ENCODE data around the gene NFATC2.

The NFATC2 gene

DNA sequence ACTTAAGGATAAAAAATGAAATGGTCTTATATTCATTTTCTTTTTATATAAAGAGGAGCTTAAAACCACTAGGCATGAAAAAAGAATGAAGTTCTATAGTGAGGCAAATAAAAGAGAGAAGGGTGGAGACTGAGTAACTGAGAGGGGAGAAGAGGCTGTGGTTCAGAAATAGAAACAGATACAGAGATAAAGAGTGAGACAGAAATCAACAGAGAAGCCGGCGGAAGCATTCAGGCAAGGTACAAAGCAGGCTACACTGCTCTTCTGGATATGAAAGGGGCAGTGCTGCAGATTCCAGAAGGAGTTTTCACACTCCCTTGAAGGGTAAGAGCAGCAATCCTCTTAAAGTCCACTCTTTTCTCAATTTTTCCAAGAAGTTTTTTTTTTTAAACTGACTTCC is 29.9 kb downstream of the NFATC2 start:
- no peak for DNase-seq

DNA sequence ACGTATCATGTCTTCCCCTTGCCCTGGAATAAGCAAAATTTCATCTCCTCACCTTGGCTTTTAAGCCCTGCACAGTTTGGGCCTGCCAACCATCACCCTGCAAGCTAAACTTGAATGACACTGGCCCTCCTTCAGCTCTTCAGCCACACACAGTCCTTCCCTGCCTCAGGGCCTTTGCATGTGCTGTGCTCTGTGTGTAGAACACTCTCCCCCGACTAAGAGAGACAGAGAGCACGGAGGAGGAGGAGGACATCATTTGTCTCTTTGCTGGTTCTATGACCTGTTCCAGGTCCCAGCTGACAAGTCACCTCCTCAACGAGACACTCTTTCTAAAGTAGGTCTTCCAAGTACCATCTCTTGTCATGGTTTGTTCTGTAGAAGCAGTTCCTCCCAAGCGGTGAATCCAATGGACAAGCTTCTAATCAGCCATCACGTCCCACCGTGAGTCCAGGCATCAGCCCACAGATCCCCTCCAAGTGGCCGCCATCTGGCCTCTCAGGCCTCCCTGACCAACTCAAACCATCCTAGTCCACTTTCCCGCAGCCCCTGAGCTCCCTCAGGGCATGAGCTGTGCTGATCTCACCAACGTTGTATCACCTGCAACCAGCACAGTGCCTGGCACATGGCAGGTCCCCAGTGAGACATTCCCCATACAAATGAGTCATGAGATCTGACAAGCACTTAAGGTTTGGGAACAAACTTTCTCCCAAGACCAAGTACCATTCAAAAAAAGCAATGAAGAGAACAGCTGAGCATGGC is 30.5 kb downstream of the NFATC2 start:
- no peak for DNase-seq

DNA sequence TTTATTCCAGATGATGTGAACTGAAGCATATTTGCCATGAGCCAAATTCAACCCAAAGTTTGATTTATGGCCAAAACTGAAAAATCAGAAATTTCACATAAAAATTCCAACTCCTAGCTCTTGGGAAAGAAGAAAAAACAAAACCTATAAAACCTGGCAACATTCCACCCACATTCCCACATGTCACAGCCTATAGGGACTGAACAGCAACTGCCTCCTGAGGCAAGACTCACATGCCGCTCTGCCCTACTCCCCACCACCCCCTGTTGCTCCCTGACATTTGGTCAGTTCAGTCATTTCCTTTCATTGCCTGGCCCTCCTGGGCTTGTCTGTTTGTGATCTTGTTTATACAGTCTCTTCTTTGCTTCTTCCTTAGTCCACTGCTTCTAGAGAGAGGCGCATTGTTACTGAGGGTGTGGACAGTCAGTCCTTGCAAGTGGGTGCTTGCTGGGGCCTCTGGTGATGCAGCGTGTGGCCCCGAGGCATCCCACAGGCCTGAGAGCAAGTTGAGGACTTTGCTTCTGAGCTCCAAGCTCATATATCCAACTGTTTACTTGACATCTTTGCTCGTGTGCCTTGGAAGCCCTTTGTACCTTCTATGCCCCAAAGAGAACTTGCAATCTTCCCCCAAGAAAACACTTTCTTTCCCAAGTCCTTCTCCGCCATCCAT is 31.4 kb downstream of the NFATC2 start:
- no peak for DNase-seq

DNA sequence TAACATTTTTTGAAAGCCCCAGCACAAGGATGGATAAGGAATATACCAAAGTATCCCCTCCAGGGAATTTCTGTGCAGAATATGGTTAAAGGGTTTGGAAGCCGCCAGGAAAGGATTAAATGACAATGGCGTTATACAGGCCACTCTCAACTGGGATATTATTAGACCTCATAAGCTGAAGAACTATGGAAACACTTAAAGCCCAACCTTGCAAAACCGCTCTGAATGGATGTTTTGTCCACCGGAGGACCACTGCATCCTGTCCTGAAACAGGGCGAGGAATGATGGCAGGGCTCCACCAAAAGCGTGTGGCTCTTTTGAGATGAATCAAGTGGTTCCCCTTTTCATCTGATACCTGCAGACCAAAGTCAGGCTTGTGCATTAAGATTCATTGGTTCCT is 32.4 kb downstream of the NFATC2 start:
- DNase-seq, result no peak

DNA sequence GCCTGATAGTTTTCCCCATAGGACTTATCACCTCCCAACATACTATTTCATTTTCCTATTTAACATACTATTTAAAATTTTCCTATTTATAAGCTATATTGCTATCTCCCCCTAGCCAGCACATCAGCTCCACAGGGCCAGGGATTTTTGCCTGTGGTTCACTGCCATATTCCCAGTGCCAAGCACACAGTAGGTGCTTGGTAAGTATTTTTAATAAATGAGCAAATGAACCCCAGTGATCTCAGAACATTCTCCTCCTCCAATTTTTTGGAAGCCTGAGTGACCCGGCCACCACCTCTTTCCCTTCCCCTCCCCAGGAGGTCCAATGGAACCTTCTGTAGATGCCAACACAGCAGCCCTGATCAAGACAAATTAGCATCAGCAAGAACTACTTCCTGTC is 33.3 kb downstream of the NFATC2 start:
- no peak for DNase-seq

DNA sequence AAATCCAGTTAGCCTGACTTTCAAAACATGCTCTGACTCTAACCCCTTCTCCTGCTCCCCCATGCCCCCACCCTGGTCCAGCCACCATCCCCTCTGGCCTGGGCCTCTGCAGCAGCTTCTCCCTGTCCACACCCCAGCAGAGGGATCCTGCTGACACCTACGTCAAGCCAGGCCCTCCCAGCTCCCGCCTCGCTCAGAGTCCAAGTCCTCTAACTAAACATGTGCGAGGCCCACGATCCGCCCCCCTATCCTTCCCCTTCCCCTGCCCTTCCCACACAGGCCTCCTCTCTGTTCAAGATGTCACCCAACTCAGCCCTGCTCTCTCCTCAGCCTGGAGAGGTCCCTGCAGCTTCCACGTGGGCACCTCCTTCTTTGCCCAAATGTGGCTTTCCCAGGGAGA is 33.7 kb downstream of the NFATC2 start:
- no peak for DNase-seq

DNA sequence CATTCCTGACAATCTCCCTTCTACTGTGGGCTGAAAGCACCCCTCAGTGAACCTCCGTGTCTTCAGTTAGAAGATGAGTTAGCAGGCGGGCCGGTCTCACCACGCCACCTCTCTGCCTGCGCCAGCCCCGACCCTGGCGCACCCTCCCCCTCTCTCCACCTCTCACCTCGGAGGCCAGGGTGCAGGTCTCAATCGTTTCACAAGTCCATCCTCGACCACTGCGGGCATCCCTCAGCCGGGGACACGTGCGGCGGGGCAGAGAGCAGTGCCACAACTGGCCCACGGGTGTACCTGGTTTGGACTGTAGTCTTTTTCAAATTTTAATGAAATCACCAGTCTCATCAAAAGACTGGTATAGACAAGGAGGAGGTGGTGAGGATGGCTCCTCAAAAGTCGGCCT is 34.4 kb downstream of the NFATC2 start:
- no peak for DNase-seq

DNA sequence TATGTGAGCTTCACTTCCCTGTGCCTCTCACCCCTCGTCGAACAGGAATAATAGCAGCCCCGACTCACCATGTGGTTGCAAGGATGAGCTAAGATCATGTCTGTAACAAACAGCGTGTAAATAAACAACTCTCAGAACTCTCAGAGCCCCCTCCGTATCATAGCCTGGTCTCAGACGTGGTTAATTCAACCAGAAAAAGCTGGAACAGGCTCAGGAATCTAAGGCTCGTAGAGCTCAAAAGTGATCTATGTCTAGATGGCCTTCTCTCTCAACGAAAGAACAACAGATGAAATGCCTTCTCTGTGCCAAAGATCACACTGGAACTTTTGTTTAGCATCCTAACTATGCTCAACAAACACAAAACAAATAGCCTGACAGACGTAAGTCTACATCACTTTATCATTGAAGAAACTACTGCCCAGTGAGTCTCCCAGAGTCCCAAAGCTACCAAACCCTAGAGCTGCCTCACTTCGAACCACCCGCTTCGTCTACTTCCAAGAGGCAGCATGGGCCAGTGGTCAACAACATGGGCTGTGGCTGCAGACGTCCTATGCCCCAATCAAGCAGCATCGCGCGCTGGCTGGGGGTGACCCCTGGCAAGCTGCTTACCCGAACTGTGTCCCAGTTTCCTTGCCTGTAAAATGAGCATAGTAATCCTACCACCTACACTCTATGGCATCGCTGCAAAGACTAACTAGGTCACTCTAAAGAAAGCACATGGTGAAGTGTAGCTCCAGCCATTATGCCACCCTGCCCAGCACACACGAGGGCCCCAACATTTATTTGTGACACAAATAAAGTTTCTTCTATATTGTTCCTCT is 35.1 kb downstream of the NFATC2 start:
- no peak for DNase-seq

DNA sequence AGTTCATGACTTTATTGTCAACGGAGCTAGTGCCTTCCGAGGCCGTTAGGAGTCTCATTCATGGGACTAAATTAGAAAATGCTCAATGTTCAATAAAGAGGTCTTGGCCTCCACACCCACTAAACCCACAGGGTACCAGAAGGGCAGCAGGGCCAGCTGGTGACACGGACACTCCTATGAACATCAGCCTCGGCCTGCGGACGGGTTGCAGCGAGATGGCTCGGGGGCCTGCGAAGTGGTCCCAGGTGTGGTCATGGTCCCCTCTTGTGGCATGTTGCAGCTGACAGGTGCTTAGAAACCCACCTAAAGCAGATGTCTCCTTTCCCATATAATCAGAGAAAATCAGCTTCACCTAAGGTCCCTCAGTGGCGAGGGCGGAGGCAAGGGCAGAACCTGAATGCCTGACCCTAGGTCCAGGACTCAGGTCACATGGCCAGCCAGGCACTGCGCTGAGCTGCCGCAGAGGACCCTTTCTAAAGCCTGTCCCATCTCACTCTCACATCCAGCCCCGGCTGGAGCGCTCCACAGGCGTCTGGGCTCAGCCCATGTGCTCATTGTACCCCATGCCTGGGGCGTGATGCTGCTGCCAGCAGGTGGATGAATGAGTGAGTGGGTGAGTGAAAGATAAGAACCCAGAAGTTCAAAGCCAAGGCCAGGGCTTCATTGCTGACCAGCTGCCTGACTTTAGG is 35.8 kb downstream of the NFATC2 start:
- no peak for DNase-seq

DNA sequence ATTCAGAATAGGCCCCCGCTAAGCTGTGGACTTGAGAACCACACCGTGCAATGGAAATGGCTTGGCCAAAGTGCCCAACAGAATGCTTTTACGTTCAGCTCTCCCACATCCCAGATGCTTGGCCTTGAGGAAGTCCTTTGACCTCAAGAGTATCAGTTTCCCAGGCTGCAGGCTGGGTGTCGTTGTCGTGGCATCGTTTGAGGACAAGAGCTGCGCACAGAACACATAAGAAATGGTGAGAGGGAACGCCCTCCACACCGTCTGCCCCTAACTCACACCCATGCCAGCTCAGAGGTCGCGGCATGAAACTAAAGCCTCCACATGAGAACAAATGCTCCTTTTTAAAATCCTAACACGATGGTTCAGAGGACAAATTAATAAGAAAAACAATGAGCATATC is 37.0 kb downstream of the NFATC2 start:
- DNase-seq, result no peak

DNA sequence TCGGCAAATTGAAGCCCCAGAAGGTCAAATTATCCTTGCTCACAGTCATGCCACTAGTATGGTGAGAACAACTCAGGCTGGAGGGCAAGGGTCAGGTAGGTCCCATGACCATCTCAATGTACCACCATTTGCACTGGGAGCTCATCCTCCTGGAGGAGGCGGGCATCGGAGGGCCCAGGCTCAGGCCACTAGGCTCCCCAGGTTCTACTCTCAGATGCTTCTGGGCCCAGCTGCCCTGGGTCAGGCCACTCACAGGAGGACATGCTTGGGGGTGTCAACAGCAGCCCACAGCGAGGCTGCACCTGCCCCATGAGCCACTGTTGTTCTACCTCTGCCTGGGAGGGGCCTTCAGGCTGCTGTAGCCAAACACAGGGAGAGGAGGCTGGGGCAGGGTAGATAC is 39.1 kb downstream of the NFATC2 start:
- DNase-seq, result no peak

DNA sequence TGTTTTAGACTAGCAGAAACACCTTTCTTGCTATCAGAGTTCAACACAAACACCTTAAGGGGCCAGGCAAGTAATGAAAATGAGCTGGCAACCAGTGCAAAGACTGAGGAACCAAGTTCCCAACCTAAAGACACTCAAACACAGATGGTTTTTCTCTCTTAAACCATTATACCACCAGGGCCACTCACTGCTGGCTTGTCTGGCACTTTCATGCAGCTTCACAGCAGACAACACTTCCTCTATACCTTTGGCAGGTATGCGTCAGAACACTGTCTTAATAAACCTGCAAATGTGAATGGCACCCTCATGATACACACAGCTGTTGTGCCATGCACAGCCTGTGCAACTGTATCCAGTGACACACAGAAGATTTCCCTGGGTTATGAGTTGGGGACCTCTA is 41.6 kb downstream of the NFATC2 start:
- DNase-seq, result no peak

DNA sequence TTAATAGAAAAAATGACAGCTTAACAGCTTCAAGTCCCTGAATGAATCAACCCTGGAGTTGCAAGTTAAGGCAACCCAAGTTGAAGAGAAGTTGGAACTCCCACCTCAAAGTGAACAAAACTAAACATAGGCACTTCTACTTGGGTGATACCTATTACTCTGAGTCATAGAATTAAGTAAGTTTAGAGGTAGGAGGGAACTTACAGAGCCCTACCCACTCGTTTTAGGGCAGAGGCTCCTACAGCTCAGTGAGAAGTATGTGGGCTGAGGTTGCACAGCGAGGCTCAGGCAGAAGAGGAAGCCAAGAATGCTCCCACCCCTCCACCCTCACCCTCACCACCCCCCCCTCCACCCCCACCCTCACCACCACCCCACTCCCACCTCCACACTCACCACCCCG is 42.2 kb downstream of the NFATC2 start:
- no peak for DNase-seq

DNA sequence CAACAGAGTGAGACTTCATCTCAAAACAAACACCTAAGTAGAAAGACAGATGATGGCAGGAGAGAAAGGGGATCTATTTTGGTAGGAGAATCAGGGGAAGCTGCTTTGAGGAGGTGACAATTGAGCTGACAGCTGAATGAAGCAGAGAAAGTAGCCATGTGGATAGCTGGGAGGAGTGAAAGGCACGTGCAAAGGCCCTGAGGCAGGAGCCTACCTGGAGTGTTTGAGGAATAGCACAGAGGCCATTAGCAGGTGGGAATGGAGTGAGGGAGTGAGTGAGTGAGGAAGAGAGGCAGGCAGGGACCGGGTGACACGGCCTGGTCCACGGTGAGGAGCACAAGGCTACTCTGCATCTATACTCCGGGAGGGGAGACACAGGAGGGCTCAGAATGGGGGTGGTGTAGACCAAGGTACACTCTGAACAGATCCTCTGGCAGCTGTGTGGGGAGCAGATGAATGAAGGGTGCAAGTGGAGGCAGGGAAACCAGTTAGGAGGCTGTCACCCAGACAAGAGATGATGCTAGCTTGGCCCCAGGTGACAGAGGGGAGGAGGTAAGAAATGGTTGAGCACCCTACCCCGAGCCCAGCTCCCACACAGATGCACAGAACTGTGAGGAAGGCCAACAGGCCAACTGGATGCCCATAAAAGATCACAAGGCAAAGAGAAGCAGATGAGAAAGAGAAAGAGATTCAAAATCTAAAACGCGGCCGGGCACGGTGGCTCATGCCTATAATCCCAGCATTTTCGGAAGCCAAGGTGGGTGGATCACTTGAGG is 43.6 kb downstream of the NFATC2 start:
- no peak for DNase-seq

DNA sequence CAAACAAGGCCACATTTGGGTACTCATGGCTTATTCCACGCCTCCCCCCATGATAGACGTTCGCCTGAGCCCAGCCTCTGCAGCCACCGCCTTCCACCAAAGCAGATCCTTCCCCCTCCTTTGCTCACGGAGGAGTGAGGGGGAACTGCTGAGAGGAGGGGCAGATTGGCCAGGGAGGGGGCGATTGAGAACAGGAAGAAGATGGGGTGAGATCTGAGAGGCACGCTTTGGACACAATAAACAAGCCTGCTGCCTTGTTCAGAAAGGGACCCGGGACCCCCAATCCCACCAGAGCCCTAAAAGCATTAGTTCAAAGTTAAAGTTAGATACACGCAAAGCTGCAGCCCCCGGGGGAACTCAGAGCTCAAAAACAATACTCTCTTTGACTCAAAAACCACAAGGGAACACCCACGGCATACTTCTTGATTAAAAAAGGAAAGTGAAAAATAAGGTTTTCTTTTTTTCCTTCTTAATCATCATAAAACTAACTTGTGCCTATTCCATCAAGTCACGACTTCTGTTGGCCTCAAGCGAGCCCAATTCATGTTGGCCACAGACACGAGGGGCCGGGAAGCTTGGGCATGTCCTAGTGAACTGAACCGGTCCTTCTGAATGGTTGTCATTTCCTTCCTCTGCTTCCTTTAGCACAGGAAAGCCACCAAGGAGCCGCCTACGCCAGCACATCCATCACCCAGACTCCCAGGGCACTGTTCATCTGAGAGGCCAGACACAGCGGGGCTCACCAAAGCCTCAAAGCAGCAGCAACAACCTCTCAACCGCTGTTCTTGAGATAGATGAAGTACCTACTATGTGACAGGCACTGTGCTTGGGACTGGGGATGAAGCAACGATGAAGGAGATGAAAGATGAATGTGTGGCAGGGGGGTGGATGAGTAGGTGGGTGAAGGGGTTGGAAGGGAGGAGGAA is 44.7 kb downstream of the NFATC2 start:
- DNase-seq, result no peak

DNA sequence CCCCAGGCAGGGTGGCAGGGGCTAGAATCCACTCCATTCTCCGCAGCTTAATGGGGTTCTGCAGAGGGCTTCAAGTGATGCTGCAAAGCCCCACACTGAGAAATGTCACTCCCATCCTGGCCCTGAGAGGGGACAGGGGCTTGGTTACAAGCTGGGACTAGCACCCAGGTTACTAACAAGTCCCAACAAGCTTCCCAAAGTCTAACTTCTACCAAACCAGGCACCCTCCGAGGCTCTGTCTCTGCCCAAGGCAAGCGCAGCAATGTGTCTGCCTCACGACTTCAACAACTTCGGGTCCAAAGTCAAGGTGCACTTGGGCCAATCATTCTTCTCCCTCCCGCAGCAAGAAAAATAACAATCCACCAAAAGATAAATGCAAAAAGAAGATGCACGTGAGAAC is 45.6 kb downstream of the NFATC2 start:
- DNase-seq, result no peak

DNA sequence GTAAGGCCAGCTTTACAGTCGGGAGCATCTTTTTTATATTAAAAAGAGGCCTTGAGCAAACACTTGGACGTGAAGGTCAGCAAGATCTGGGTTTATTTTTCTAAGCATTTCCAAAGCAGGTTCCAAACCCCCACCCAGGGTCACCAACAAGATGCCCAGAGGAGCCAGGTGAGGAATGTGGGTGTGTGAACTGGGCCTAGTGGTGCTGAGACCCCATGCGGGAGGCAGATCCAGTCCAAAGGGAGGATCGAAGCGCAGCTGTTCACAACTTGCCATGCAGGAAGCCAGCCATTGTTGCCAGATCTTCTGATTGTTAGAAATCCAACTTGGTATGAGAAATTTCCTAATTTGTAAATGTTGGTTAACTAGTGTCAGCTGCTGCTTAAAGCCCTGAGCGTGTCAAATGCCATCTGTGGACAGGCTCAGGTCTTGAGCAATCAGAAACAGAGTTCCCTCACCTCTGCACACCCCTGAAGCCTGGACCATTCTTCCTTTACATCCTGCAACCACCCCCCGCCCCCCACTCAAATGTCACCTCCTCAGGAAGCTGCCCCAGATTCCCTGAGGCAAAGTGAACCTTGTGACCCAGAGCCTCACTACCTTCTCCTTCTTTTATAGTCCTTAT is 46.5 kb downstream of the NFATC2 start:
- DNase-seq, result no peak

DNA sequence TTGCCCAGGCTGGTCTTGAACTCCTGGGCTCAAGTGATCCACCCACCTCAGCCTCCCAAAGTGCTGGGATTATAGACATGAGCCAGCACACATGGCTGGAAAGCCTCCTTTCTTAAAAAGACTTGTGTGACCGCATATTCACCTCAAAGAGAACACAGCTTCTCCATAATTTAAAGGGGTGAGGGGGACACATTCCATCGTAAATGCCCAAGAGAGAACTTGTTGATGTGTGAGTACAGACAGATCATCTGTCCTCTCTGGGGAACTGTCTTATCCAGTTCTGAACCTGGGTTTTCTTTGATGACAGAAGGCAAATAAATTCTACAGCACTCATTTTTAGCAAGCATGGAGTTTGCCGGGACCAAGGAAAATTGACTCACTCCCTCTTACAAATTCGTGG is 47.2 kb downstream of the NFATC2 start:
- no peak for DNase-seq

DNA sequence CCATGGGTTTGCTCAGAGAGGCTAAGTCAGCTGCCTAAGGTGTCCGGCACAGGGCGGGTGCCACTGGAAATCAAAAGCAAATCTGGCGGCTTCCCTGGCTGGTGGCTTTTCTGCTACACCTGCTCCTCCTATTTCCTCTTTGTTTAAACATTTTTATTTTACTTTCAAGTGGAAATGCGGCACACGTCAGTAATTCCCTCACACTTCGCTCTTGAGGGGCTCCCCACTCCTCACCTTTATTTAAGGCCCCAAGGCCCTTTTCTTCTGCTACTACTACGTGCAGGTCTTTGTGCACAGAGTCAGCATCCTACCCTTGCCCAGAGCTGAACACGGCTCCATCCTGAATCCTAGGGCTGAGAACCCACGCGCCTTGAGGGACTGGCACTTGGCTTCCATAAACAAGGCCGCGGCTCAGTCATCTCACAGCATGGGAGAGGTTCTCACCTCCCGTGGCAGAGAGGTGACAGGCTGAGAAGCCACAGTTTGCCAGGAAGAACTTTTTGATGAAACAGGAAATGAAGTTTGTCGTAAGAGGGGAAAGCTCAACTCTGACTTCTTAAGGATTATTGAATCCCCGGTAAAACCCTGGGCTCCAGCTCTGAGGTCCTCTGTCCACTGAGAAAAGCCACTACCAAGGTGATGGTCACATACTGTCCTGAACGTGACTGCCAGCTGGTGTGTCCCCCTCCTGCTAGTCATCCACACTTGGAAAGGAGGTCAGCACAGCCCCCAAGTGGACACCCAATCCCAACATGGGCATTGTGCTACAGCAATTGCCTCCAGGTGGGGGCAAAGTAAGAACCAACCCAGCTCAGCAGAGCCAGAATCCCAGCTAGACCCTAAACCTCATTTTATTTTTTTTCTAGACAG is 48.0 kb downstream of the NFATC2 start:
- DNase-seq, result no peak

DNA sequence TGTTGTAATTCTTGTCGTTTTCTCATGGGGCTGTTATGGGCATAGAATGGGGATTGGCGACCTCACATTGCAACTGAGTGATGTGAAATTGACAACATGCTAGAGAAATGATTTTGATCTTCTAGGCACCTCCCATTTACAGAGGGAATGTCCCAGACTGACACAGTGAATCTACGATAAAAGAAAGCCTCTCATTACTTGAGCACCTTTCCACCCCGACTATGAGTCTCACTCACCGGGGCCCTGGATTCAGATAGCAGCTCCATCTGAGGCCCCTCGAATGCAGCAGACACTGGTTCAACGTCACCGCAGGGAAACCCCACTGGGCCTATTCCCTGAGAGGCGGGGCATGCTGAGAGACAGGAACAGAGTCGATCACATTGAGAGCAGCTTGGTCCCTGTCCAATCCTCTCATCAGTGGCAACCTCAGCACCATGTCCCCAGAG is 49.1 kb downstream of the NFATC2 start:
- DNase-seq, result no peak

All from SHP77 treated with DMSO at 0.1 percent for 48 hours (cell line).